H1 (cell line): ENCODE results near the gene C7orf57.

ENCODE experiments used
- ATF2 ChIP-seq: IDR thresholded peaks from 2 replicates; pipeline ENCODE4 v1.6.1; 2012; ENCODE audit warnings: low read length, inconsistent platforms
- CEBPB ChIP-seq: IDR thresholded peaks from 2 replicates; pipeline ENCODE4 v1.6.1; 2012; ENCODE audit warnings: low read depth, low read length
- CTCF ChIP-seq, 3 experiments: IDR thresholded peaks; 1 replicate in 2 of 3; 2 replicates in 1 of 3; pipeline versions ENCODE4 v1.5.1 to v1.6.1; 2011; ENCODE audit warnings: low read length in 3 of 3, mild to moderate bottlenecking in 3 of 3, inconsistent platforms in 2 of 3, low read depth in 1 of 3, moderate library complexity in 1 of 3; ENCODE audit not compliant: insufficient read depth in 1 of 3; ENCODE audit errors: control extremely low read depth in 1 of 3
- EGR1 ChIP-seq: IDR thresholded peaks from 2 replicates; pipeline ENCODE4 v1.6.1; 2011; ENCODE audit warnings: low read depth, low read length, borderline replicate concordance
- HDAC2 ChIP-seq, 2 experiments: fragments of 300-600 bp in 1 of 2; sonication (generic) in 1 of 2; IDR thresholded peaks; 2 replicates each; pipeline ENCODE4 v1.6.1; 2011 to 2012; ENCODE audit warnings: low read depth in 2 of 2, low read length in 2 of 2, mild to moderate bottlenecking in 2 of 2, moderate library complexity in 2 of 2, borderline replicate concordance in 1 of 2, inconsistent platforms in 1 of 2
- JUN ChIP-seq: IDR thresholded peaks from 2 replicates; pipeline ENCODE4 v1.6.1; 2011; ENCODE audit warnings: low read depth, mild to moderate bottlenecking, improper control_type of control experiment, low read length
- JUND ChIP-seq: IDR thresholded peaks from 2 replicates; pipeline ENCODE4 v1.6.1; 2011; ENCODE audit warnings: mild to moderate bottlenecking, improper control_type of control experiment, low read length
- KDM1A ChIP-seq: fragments of 200-600, 300-600 bp; sonication (generic); IDR thresholded peaks from 2 replicates; pipeline ENCODE4 v1.7.1; 2016; ENCODE audit warnings: mild to moderate bottlenecking, low read length, borderline replicate concordance
- NRF1 ChIP-seq: IDR thresholded peaks from 2 replicates; pipeline ENCODE4 v1.6.1; 2011; ENCODE audit warnings: mild to moderate bottlenecking, low read depth, low read length, improper control_type of control experiment
- PHF8 ChIP-seq: fragments of 200-600 bp; sonication (generic); conservative IDR thresholded peaks from 2 replicates; pipeline ENCODE4 v1.7.1; 2012; ENCODE audit warnings: low read depth, mild to moderate bottlenecking, inconsistent platforms, low read length, moderate library complexity
- RFX5 ChIP-seq: IDR thresholded peaks from 2 replicates; pipeline ENCODE4 v1.6.1; 2011; ENCODE audit warnings: low read depth, low read length, improper control_type of control experiment, borderline replicate concordance
- TAF1 ChIP-seq: IDR thresholded peaks from 2 replicates; pipeline ENCODE4 v1.6.1; 2011; ENCODE audit warnings: mild to moderate bottlenecking, low read depth, low read length
- ZNF274 ChIP-seq: IDR thresholded peaks from 2 replicates; pipeline ENCODE4 v1.7.0; 2012; ENCODE audit warnings: low read length, borderline replicate concordance; ENCODE audit errors: extremely low read depth

- TF ChIP-seq TAF1: no peak
- TF ChIP-seq KDM1A: no peak
- no peak for TF ChIP-seq EGR1
- TF ChIP-seq CTCF (IDR thresholded peaks at IDR 0.05; ENCODE audit: control extremely low read depth in 1 of 3, insufficient read depth in 1 of 3, low read depth in 1 of 3, low read length in 3 of 3): no peak
- TF ChIP-seq CEBPB: no peak
- no peak for TF ChIP-seq JUN
- no peak for TF ChIP-seq NRF1
- no peak for TF ChIP-seq HDAC2 (IDR thresholded peaks at IDR 0.05; ENCODE audit: borderline replicate concordance in 1 of 2, low read depth in 2 of 2, low read length in 2 of 2)
- no peak for TF ChIP-seq ZNF274
- no peak for TF ChIP-seq JUND
- no peak for TF ChIP-seq PHF8
- no peak for TF ChIP-seq ATF2
- TF ChIP-seq RFX5: no peak
Measured at GRCh38 chr7:48106906-48107659, 71.7 kb downstream of the C7orf57 start.
